GM19043 (cell line): ENCODE data around the gene VPS13D.
"Not testable (repeated sequence)": the region's sequence is repeated elsewhere in the genome, so short reads cannot be mapped to it uniquely, and the experiment has no call there.

ENCODE experiments used
- ATAC-seq: cut with Tn5 transposase; IDR thresholded peaks from one replicate; pipeline ENCODE4 v1.9.1; 2021; ENCODE audit warnings: low read depth; ENCODE audit not compliant: unreplicated experiment

Gene VPS13D

GRCh38 chr1:12441414-12442105 lies 211.7 kb downstream of the VPS13D start:
- ATAC-seq = no peak

- ATAC-seq = no peak
Measured at GRCh38 chr1:12442217-12442616, 212.4 kb downstream of the VPS13D start.

DNA sequence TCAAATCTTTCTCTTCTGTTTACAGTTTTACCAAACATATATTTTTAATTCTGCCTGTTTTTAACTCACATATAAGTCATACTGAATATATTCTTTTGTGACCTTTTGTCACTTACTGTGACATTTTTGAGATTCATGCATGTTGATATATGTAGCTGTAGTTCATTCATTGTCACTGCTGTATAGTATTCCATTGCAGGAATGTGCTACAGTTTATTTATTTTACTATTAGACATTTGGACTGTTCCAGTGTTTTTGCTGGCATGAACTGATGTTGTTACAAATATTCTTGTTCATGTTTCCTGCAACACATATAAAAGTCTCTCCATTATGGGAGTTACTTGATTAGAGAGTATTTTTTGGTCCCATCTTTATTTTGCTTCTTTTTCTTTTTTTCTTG lies 213.3 kb downstream of the VPS13D start:
- no peak for ATAC-seq

DNA sequence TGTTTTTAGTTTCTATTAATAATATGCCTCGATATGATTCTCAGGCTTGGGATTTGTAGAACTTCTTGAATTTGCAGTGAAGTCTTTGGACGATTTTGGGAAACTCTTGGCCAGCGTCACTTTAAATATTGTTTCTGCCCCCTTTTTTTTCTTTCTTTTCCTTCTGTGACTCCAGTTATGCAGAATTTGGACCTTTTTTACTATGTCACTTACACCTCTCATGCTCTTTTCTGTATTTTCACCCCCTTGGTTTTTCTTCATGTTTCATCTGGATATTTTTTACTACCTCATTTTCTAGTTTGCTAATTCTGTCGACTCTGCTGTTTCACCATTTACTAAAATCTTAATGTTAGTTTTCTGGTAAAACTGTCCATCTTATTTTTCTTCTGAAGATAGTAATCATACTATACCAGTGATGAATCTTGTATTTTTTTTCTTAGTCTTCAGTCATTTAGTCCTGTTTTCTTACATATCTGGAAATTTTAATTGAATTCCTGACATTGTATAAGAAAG lies 214.6 kb downstream of the VPS13D start:
- no peak for ATAC-seq

DNA sequence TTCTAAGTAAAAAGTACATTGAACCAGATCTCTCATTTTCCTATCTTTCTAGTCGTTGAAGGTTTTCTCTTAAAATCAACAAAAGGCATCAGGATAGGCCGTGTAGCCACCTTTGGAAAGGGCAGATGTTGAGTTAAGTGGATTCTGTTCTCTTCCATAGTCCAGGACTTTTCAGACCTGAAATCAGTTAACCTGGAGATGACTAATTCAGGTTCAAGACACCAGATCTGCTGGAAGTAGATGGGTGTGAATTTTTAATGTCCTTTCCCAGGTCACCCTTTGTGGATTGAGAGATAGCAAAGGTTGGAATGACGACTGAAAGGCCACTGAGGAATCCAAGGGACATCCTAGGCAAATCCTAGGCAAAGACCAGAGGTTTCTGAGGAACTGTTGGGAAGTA lies 215.4 kb downstream of the VPS13D start:
- no peak for ATAC-seq

- no peak for ATAC-seq
Measured at GRCh38 chr1:12446593-12446992, 216.8 kb downstream of the VPS13D start.

DNA sequence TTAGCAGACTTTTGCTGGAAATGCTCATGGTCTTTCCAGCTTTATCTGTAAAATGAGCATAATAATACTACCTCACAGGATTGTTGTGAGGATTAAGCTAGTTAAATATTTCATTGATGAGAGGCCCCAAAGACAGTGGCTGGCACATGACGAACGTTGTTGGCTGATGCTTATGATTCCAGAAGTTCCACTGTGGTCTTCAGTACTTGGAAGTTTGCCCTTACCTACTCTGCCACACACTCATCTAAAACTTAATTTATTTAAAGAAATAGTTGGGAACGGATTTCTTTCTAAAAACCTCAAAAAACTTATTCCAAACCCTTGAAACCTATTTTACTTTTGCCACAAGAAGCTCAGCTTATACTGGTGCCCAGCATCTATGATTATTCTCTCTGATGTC lies 217.5 kb downstream of the VPS13D start:
- ATAC-seq = no peak

DNA sequence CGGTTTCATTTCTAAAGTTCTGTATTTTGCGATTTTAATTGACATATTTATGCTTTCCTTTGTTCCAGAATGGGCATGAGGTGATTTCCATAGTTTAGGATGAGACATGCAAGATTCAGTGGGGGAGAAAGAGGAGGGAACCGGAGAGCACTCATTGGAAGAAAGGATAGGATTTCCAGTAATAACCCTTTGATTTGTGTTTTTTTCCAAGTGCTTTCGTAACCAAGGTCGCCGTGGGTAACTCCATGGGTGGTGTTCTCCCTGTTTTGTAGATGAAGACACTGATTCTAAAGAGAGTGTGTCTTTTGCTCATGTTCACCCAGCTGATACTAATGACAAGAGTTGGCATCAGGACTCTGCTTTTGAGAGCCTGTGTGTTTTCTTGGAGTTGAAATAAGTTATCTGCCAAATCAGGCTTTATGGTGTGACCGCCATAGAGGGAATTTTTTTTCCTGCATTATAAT lies 218.1 kb downstream of the VPS13D start:
- ATAC-seq = no peak

- no peak for ATAC-seq
Measured at GRCh38 chr1:12448746-12449177, 218.9 kb downstream of the VPS13D start.

GRCh38 chr1:12450090-12450755 lies 220.4 kb downstream of the VPS13D start:
- ATAC-seq = no peak

DNA sequence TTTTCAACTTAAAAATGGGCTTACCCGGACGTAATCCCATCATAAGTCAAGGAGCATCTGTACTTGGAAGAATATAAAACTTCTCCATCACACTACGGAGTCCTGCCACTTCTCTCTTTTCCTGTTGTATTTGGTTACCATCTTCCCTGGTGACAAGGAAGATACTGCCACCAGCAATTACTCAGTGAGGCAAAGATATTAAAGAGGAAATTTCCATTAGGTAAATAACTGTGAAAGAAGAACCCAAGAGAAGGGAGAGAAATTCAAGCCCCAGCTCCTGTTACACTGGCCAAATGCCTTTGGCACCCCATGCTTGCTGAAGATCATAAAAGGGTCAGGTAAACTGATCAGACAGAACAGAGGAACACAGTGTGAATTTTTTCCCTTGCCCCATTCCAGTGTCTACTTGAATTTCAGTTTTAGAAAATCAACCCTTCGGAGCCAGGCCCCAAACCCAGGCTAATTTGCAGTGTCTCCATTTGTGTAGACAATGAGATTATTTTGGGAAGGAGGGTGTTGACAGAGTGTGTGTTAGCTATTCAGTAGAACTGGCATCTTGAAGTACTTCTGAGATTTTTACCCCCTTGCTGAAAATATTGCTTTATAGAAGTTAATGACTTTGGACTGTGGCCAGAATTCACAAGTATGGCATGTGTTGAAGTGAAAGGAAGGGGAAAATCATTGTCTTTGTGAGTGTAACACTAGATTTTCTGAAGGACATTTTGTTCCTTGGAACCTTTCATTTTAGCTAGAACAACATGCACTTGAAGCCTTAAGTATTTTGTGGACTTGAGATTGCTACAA lies 221.1 kb downstream of the VPS13D start:
- no peak for ATAC-seq

DNA sequence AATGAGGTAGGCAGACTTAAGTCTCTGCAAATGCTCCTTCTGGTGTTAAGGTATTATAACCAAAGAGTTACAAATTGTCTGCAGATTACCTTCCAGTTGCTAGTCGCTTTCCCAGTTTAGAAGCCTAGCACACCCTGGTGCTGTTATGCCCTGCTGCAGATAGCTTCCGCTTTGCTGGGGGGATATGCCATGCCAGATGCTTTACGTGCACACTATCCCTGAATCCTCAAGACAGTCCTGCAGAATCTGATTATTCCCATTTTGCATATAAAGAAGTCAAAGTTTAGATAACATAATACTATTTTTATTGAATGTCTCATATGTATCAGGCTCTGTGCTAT lies 221.7 kb downstream of the VPS13D start:
- ATAC-seq = no peak

GRCh38 chr1:12452262-12452661 lies 222.4 kb downstream of the VPS13D start:
- no peak for ATAC-seq

DNA sequence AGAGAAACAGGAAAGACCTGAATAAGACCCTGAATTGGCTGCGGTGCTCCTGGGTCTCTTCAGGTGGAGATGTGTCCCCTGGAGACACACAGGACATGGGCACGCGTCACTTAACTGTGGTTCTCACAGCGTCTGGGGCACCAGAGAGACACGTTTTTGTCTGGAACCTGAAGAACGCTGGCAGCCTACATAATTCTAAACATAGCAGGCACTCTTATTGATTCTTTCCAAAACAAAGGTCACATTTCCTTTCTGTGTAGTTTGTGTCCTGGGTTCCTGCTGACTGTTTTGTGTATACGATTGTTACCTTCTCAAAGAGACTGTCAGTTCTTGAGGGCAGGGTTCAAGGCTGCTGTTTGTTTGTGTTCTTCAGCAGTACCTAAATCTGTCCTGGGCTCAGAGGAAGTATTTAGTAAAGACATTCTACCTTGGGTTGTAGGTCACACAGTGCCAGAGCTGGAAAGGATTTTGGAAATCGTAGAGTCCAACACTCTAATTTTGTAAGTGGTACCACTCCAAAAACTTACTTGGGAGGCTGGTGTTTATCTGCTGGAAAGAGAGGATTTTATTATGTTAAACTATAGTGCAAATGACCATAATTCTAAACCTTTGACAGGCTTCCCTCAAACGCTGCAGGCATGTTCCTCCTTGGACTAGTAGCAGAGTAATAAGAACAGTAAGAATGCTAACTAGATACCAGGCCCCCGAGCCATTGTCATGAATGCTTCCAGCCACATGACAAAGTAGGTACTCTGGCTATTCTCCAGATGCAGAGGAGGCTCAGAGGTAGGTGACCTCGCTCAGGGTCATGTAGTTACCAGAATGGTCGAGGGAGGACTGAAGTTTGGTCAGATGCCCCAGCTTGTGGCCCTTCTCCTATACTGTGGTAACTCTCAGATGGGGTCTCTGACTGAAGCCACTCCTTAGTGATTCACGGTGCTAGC lies 223.8 kb downstream of the VPS13D start:
- no peak for ATAC-seq

- no peak for ATAC-seq
Measured at GRCh38 chr1:12454406-12455391, 224.9 kb downstream of the VPS13D start.

DNA sequence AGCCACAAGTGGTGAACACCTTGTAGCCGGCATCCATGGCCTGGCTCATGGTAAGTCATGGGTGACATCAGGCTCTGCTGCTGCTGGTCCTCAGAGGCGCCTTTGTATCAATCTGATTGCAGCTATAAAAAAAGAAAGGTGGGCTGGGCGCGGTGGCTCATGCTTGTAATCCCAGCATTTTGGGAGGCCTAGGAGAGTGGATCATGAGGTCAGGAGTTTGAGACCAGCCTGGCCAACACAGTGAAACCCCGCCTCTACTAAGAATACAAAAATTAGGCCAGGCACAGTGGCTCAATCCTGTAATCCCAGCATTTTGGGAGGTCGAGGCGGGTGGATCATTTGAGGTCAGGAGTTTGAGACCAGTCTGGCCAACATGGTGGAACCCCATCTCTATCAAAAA lies 226.3 kb downstream of the VPS13D start:
- ATAC-seq = not testable (repeated sequence)

DNA sequence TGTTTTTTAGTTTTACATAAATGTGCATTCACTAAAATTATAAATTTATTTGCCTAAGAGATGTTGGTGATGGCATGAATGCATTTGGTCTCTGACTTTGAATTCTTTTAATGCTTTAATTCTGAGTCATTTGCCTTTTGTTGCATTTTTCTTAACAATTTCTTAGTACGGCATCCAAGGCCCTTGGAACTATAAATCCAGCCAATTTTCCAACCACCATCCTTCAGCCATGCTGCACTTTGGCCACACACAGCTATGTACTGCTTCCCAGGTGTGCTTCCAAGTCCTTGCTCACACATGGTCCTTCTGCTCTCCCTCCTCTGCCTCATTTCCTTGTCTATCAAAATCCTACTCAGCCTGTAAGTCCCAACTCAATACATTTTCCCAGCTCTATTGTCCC lies 227.1 kb downstream of the VPS13D start:
- no peak for ATAC-seq

GRCh38 chr1:12457771-12458170 lies 227.9 kb downstream of the VPS13D start:
- no peak for ATAC-seq

- ATAC-seq = no peak
Measured at GRCh38 chr1:12458571-12458970, 228.7 kb downstream of the VPS13D start.
